ENCODE measurements around the gene LHCGR.
"Not testable (repeated sequence)": the region's sequence is repeated elsewhere in the genome, so short reads cannot be mapped to it uniquely, and the experiment has no call there.

The LHCGR gene

DNA sequence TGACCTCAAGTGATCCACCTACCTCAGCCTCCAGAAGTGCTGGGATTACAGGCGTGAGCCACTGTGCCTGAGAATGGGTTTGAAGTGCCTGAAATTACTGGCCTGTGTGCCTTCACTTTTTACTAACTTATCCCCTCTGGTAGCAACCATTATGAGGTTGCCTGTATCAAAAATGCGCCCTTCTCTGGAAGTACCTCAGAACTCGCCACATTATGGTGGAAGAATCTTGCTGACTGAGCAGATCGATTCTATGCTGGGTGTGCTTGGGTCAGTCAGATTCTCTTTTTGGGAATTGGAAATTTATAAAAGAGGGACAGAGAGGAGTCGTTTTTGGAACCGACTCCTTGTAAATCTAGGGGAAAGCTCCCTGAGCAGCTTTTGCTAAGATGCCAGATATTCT lies 8.2 kb downstream of the LHCGR start:
- DNase-seq (ENCODE audit: low read depth in 1 of 2, low spot score in 1 of 2), result no peak

DNA sequence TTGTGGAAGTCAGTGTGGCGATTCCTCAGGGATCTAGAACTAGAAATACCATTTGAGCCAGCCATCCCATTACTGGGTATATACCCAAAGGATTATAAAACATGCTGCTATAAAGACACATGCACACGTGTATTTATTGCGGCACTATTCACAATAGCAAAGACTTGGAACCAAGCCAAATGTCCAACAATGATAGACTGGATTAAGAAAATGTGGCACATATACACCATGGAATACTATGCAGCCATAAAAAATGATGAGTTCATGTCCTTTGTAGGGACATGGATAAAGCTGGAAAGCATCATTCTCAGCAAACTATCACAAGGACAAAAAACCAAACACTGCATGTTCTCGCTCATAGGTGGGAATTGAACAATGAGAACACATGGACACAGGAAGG lies 16.3 kb downstream of the LHCGR start:
- not testable (repeated sequence) for DNase-seq (ENCODE audit: low read depth in 1 of 2, low spot score in 1 of 2)

DNA sequence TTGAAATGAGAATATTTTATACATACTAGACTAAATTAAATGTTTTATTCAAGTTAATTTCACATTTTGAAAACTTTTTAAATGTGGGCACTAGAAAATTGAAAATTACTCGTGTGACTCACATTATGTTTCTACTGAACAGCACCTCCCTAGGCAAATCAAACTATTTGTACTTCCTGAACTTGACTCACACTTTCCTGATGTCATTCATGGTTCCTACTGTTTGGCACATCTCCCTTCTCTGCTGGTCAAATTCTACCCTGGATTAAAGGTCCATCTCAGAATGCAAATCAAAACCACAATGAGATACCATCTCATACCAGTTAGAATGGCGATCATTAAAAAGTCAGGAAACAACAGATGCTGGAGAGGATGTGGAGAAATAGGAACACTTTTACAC lies 16.7 kb downstream of the LHCGR start:
- DNase-seq (ENCODE audit: low read depth in 1 of 2, low spot score in 1 of 2), result no peak

DNA sequence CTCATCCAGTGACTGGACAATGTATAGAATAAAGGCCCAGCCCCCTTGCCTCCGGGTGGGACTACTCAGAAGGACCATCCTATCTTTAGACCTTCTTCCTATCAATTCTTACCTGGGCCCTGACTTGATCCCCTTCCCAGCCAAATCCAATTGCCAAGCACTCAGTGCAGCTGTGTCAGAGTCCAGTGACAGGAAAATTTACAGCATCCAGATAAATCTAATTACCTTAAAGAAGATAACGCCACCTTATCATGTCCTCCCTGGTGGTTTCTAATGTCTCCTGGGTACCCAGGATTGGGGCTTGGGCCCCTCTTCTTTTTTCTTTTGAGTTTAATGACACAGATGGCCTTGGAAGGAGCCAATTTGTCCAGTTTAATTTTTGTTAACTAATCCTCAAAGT lies 19.3 kb downstream of the LHCGR start:
- DNase-seq (ENCODE audit: low read depth in 1 of 2, low spot score in 1 of 2), result no peak

DNA sequence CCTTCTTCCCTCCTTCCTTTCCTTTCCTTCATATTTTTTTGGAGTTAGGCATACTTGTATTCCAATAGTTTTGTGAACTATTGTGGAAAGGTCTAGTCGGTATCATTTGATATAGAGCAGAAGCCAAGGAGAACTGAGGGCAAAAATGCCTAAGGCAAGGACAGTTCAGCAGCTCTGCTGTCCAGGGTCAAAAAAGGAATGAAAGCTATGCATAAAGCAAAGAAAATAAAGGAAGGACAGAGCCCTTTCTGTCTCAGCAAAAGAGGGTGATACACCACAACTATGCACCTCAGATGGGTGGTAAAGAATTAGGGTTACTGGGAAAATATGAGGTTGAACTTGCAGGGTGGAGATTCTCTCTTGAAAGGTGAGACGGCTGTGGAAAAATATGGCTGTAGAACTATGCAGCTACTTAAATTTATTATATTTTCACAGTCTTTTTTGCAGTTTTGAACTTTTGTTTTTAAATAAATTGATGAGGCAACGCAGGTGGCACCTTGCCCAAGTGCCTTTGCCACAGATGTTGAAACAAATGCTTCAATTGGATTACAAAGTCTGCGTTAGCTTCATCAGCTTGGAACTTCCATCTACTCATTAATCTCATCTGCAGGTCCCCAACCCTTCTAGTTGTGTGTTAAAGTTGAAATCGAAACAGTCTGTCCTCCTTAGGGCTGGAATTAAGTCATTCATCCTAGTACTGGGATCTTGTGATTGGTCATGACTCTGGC lies 20.8 kb downstream of the LHCGR start:
- no peak for DNase-seq (ENCODE audit: low read depth in 1 of 2, low spot score in 1 of 2)

DNA sequence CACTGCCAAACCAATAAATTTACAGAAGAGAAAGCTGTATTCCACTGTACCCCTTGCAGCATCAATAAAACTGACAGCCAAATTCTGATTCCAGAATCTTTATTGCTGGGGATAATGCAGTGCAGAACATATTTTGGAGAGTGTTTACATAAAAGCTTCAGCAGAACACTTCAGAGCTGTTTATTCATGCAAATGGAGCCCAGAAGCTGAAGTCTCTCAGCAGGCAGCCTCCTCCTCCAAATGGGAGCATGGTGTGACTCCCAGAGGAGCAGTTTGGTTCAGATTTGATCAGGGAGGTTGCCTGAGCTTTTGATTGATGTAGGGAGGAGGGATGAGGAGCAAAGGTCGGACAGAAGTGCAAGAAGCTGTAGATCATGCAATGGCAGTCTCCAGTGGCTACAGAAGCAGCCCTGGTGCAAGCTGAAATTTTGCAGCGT lies 22.4 kb downstream of the LHCGR start:
- no peak for DNase-seq (ENCODE audit: low read depth in 1 of 2, low spot score in 1 of 2)

DNA sequence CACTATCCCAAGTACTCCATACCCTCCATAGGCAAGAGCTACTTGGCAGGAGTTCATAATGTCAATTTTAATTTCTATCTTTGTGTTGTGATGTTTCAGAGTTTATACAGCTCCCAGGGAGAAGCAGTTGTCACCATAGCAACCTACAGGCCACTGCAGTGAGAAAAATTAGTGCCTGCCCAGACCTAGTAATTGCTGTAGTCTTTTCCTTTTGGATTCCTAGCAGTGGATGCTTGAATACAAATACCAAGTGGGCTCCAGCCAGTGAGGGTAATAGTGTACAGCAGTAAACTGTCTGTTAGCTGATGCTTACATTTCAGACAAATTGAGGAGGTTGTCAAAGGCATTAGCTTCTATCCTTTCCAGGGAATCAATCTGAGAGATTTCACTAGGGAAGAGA lies 26.7 kb downstream of the LHCGR start:
- DNase-seq (ENCODE audit: low read depth in 1 of 2, low spot score in 1 of 2), result no peak

DNA sequence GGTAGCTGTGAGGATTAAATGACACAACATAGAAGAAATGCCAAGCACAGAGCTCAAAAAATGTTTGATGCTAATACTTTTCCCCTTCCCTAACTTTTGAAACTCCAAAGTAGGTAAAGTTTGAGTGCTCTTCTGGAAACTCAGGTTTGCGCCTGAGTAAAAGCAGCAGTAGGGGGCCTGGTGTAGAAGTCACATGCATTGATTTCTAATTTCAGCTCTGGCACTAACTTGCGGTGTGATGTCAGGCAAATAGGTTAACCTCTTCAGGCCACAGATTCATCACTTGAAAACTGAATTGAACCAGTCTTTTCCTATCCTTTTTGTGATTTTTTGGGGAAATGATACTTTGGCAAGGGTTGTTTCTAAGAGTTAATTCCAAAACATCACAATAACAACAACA lies 27.2 kb downstream of the LHCGR start:
- no peak for DNase-seq (ENCODE audit: low read depth in 1 of 2, low spot score in 1 of 2)

DNA sequence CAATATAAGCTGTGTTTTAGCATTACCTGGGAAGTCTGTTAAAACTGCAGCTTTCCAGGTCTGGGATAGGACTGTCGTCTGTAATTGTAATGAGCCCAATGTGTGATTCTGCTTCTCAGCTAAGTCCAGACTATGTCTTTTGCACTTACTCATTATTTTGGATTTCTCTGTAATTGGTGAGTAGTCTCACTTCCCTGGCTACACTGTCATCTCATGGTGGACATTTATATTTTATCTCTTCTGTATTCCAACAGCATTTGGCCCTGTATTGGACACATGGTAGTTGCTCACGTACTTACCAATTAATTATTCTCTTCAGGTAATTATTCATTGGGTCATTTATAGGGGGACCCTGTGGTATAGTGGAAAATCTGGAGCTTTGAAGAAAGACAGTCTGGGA lies 28.0 kb downstream of the LHCGR start:
- no peak for DNase-seq (ENCODE audit: low read depth in 1 of 2, low spot score in 1 of 2)

DNA sequence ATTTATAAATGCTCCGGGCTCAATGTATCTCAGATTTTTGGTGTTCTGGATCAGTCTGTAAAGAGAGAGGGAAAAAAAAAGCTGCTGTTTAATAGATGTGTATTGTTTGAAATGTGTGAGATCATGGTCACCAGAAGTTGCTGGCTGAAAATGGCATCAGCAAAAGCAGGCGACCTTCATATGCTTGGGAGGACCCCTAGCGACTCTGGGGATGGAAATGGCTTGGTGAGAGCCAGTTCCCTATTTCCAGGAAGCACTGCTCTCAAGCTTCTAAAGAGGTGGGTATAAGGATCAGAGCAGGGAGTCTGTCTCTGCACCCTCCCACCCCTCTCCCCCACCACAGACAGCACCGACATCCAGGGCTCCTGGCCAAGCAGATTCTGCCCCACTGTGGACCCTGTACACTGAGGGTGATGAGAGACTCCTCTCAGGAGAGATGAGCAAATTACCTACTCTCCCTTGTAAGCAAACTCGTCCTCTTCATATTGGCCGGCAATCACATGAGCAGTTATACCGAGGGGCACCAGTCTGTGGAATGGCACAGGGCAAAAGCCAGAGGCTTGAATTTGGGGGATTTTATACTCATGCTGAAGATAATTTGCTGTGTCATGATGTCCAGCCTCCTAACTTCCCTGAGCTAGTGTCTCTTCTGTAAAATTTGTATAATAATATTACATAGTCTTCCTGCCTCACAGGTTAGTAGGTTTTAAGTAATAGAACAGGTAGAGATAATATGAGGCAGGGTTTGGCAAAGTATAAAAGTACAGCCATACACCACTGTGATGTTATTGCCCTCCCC lies 29.6 kb downstream of the LHCGR start:
- DNase-seq (ENCODE audit: low read depth in 1 of 2, low spot score in 1 of 2), result no peak

DNA sequence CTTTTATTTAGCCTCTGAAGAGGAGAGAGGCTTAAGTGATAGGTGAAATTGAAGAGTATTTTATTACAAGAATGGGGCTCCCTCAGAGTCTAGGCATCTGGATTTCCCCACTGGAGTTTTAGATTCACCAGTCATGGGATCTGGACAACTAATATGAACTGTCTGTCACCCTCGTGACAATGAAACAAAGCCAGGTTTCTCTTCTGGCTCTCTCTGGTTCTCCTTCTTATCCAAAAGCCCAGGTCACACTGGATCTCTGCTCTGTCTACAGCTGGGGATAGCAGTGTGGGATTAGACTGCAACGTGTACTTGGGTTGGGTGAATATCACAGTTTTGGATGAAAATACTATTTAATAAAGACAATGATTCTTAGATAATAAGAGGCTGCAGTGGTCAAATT lies 31.2 kb downstream of the LHCGR start:
- DNase-seq (ENCODE audit: low read depth in 1 of 2, low spot score in 1 of 2), result no peak

DNA sequence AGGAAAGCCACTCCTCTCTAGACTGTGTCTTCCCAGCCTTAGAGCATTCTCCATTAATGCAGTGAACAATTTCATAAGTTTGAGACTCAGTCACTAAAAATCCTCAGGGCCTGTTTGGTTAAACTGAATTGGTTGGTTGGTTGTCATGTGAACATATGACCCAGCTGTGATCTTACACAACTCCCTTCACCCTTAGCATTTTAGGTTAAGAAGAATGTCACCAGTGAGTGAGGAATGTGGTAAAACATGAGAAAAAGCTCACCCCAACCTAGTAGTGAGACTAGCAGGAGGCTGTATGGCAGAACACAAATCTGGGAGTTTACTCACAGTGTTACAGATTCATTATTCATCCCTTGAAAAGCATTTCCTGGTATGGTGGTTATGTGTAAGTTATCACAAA lies 32.4 kb downstream of the LHCGR start:
- no peak for DNase-seq (ENCODE audit: low read depth in 1 of 2, low spot score in 1 of 2)

DNA sequence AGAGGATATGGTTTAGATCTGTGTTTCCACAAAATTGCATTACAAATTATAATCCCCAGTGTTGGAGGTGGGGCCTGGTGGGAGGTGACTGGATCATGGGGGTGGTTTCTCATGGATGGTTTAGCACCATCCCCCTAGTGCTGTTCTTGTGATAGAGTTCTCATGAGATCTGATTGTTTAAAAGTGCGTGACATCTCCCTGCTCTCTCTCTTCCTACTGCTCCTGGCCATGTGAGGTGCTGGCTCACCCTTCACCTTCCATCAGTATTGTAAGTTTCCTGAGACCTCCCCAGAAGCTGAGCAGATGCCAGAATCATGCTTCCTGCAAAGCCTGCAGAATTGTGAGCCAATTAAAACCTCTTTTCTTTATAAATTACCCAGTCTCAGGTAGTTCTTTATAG lies 33.1 kb downstream of the LHCGR start:
- no peak for DNase-seq (ENCODE audit: low read depth in 1 of 2, low spot score in 1 of 2)

DNA sequence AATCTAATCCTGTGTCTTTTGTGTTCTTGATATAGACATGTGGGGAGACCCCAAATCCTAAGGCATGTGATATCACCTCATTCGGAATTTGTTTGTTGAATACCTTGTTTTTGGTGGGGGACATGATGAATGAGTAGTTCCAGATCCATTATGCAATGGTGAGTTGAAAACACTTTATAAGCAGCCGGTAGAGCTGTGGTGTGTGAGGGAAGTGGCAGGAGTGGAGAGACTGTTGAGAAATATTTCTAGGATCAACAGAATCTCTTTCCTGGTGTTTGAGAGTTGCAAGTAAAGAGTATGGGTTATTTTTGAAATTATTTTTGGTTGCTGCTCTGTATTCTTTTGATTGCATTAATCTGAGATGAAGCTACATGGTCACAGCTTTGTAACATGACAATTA lies 34.4 kb downstream of the LHCGR start:
- no peak for DNase-seq (ENCODE audit: low read depth in 1 of 2, low spot score in 1 of 2)

DNA sequence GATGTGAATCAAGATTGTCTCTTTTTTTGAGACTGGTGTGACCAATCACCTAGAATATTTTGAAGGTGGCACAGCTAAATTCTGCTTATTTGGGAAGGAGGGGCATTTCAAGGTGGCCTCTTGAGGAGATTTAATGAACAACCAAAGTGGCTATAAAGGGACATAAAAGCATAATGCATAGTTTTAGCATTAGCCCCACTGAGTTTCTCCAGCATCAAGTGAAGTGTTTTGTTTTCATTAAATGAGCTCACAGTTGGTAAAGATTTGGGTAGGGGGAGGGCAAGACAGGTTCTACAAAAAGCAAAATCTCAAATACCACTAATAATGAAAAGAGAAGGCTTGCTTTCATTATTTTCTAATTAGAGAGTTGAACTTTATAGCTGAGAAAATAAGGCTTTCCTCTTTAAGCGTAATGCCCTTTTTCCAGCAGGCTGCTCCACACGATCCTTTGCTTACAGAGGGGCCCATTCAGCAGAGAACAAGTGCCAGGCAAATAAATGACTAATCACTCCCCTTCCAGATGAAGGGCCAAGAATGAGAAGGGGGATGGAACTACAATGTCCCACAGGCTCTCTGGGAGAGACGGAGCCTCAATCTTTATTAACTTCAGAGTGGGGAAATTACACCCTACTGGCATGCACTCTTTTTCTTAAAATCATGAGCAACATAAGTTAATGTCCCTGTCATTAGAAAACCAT lies 35.9 kb downstream of the LHCGR start:
- DNase-seq (ENCODE audit: low read depth in 1 of 2, low spot score in 1 of 2), result no peak

DNA sequence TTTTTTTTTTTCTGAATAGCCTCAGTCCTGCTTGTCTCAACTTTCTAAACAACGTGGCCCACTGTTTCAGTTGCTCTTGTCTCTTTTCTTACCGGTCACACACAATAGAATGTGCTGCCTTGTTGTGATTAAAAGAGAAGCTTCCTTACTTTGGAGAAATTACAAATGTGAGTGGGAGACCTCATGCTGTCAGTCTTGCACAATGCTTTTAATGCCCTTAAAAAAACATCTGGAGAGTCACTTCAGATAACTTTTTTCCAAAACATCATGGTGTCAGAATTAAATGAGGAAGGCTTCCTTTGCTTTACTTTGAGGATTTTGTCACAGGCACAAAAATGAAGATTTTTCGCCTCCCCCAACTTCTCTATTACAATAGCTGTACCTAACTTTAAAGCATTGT lies 37.7 kb downstream of the LHCGR start:
- no peak for DNase-seq (ENCODE audit: low read depth in 1 of 2, low spot score in 1 of 2)

DNA sequence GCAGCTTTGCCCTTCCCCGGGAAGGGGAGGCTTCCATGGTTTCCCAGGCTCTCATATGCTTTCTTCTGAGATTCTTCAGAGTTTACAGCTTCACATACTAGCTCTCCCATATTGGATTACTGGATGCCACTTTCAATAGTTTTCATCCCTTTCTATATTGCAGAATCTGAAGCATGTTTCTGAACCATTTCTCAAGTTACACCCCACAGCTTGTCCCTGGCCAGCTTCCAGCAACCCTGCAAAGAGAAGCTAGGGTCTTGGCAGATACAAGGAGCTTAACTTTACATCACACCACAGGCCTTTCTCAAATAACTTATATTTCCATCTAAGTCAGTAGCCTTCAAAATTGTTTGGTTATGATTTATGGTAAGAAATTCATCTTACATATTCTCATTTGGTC lies 39.6 kb downstream of the LHCGR start:
- no peak for DNase-seq (ENCODE audit: low read depth in 1 of 2, low spot score in 1 of 2)

DNA sequence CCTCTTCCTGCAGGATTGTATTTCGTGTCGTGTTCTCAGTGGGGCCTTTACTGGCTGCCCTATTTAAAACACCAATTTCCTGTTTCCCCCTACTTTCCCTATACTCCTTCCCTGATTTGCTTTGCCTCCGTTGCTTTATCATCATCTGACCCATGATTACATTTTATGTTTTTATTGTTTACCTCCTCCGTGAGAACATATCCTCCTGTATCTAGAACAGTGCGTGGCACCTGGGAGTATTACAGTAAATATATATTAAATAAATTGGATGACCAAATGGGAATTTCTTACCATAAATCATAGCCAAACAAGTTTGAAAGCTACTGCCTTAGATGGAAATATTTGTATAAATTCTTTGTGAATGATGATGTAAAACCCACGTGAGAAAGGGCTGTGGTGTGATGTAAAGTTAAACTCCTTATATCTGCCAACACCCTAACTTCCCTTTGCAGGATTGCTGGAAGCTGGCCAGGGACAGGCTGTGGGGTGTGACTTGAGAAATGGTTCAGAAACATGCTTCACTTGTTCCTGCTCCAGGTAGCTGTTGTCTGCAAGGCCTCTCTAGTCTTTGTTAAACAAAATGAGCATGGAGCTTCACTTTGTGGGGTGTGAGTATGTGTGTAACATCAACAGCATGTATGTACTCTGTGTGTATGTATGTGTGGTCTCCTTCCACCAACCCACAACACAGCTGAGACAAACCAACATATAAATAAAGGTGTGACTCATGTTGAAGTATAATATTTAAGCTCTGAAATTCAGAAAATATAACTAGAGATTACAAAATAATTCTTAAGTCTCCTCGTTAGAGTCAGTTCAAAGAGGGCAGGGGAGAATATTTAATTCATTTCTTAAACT lies 40.3 kb downstream of the LHCGR start:
- no peak for DNase-seq (ENCODE audit: low read depth in 1 of 2, low spot score in 1 of 2)

DNA sequence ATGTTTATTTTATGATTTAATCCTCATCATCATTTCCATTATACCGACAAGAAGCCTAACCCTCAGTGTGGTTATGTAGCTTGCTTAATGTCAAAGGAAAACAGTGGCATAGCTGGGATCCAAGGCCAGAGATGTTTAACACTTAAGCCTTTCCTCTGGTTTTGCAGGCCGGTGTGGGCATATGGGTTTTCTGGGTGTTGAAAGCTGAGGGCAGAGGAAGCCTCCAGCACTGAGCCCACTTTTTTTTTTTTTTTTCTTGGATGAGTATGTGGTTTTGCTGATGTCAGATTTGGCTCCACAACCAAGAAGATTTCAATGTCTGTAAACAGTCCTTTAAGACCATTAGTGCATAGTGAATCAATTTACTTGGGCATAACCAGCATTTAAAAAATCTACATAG lies 41.3 kb downstream of the LHCGR start:
- no peak for DNase-seq (ENCODE audit: low read depth in 1 of 2, low spot score in 1 of 2)

DNA sequence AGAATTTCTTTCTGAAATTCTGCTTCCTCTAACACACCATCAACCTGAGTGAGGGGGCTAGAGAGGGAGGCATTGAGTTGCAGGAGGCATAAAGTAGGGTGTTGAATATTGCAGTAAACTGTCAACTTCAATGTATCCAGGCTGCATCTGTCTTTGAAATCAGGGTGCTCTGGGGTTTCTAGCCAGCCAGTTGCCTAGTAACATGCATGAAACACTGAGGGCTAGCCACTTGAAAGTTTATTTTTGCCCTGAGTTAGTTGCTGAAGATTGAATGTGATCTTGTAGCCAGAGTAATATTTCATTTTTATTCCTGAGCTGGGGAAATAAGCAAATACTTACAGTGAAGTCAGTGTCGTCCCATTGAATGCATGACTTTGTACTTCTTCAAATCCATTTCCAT lies 41.9 kb downstream of the LHCGR start:
- DNase-seq (ENCODE audit: low read depth in 1 of 2, low spot score in 1 of 2), result no peak

DNA sequence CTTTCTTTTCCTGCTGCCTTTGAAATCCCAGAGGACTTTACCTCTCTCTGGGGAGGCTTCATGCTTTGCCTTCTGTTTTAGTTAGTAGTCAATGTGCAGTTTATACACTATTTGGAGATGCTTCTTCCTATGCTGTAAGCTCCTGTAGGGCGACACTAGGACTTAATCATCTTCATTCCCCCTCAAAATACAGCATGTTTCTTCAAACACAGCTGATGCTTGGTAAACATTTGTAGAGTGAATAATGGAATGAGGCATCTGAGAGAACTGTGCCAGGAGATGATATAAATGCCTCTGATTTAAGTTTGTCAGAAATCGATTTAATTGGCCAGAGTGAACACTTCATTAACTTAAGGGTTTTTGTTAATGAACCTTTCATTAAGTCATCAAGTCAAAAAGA lies 43.4 kb downstream of the LHCGR start:
- DNase-seq (ENCODE audit: low read depth in 1 of 2, low spot score in 1 of 2), result no peak

Measured in activated CD4-positive, alpha-beta T cell treated with anti-CD3 and anti-CD28 coated beads, Interleukin-2, amount 50 U/mL, for 24 hours (primary cell).